ENCODE measurements around the gene HTR5A.

The HTR5A gene

DNA sequence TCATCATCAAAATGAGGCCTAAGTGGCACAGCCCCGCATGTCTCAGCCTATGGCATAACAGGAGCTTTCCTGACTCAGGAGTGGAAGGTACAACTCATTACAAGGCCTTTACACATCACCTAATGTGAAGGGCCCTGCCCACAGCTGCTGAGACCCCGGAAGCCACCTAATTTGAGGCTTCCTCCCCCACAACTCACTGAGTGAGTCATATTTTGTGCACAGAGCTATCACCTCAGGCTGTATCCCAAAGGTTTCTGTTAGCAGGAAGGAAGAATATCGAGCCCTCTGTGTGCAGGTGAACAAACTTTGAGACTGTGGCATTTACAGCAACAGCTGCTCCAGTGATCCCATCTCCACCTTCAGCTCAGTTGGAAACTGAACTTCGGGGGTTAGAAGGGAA is 20.6 kb downstream of the HTR5A start:
- DNase-seq (ENCODE audit: low read depth): no peak

GRCh38 chr7:155093596-155093995 is 23.5 kb downstream of the HTR5A start:
- DNase-seq (ENCODE audit: low read depth): no peak

DNA sequence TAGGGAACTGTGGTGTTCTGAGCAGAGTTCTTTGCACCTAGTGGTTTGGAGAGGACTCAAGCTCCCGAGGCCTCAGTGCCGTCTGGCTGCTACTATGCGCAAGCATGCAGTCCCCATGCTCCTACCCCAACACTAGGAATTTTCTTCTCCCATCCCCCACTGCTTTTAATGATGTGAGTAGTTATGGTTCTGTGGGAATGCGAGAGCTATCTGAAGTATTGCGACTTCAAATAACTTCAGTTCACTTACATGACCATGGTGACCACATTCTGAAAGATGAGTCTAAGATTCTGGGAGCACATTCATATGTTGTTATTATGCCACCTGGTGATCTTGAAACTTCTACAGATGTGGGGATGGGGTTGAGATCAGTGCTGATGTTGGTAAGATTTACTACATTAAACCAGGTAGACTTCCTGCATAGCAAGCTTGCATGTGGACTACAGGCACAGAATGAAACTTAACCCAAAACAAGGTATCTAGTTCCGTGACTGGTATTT is 24.6 kb downstream of the HTR5A start:
- DNase-seq (ENCODE audit: low read depth): no peak

DNA sequence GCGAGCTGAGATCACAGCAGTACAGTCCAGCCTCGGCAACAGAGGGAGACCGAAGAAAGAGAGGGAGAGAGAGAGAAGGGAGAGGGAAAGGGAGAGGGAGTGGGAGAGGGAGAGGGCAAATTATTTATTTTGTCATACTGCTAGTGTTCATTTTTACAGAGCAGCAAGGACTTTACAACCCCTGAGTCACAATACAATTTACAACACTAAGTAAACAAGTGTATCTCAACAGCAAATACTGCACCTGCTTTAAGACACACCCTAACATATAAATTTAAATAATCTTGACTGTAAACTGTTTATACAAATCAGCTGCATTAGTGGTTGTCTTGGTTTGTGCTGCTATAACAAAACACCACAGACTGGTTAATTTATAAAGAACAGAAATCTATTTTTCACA is 27.2 kb downstream of the HTR5A start:
- DNase-seq (ENCODE audit: low read depth): no peak

- DNase-seq (ENCODE audit: low read depth): no peak
These were observed 33.7 kb downstream of the HTR5A start for GRCh38 chr7:155103839-155104238.

GRCh38 chr7:155104913-155105312 is 34.8 kb downstream of the HTR5A start:
- no peak for DNase-seq (ENCODE audit: low read depth)

DNA sequence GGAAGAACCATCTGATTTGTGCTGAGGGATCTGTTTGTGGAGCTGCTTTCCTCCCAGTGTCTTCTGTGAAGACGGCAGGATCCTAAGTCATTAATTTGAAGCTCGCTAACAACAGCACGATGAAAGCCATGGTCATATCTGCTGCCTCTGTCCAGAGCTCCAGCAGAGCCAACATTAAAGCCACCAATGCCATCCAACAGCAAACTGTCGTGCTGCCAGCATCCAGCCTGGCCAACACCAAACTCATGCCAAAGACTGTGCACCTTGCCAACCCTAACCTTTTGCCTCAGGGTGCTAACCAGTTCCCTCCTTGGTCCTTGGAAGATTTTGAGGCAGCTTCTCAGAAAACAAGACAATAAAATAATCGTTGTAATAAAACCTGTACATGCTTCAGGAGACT is 36.2 kb downstream of the HTR5A start:
- no peak for DNase-seq (ENCODE audit: low read depth)

- DNase-seq (ENCODE audit: low read depth): no peak
These were observed 37.0 kb downstream of the HTR5A start for GRCh38 chr7:155107126-155107525.

DNA sequence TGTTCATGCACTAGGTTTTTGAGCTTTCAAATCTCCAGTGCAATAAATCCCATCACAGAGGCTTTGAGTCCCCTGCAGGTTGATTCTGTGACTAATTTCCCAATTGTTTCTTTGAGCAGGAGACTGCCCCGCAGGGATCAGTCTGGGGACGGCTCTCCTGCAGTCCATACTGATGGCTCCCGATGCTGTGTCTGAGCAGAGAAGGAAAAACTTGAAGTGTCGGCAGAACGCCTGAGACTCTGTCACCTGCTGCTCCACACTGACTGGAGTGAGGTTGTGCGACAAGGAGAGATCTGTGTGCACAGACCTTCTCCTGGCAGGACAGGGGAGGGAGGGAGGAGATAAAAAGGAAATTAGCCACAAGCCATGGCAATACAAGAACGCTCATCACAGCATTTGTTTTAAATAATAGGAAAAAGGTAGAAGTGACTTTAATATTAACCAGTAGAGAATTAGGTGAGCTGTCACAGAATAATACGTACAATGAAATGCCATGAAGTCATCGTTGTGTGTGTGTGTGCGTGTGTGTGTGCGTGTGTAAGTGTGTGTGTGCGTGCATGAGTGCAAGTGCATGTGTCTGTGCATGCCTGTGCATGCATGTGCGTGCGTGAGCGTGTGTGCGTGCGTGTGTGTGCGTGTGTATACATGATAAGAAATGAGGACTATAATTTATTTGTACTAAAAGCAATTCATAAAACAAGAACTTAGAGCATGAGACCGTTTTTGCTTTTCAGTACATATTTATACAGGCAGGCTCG is 38.2 kb downstream of the HTR5A start:
- no peak for DNase-seq (ENCODE audit: low read depth)

DNA sequence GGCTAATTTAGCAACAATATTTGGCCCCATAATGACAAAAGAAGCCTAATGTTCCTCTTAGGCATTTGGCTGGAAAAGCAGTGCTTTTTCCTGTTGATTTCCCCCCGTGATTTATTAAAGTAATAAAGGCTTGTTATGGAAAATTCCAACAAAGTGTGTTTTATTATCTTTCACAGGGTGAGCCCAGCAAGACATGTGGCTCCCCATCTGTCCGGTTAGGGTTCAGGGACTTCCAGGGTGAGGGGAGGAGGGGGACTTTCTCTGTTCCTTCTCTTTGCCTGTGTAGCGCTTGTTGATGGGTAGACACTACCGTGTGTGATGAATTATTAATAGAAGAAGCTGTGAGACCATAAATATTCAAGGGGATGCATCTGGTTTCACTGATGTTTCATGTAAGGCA is 39.0 kb downstream of the HTR5A start:
- DNase-seq (ENCODE audit: low read depth): no peak

GRCh38 chr7:155115288-155115687 is 45.2 kb downstream of the HTR5A start:
- DNase-seq (ENCODE audit: low read depth): no peak

DNA sequence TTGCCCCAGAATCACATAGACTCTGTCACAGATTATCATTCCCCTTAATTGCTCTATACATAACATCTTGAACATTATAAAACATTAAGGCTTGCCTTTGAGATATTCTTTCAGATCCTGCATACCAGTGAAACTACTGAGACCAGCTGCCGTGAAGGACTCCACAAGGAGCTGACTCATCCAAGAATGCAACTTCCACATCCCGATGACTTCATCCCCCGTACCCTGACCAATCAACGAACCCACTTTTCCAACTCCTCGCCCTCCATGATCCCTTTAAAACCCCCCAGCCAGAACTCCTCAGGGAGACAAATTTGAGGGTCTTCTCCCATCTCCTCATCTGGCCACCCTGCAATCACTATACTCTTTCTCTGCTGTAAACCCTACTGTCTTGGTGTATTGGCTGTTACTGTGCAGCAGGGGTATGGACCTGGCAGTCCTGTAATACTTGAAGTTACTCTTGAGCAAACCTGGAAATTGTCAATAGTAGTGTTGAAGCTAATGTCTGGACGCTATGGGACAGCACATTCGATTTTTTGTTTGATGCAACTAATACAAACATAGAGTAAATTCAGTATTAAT is 49.8 kb downstream of the HTR5A start:
- no peak for DNase-seq (ENCODE audit: low read depth)

DNA sequence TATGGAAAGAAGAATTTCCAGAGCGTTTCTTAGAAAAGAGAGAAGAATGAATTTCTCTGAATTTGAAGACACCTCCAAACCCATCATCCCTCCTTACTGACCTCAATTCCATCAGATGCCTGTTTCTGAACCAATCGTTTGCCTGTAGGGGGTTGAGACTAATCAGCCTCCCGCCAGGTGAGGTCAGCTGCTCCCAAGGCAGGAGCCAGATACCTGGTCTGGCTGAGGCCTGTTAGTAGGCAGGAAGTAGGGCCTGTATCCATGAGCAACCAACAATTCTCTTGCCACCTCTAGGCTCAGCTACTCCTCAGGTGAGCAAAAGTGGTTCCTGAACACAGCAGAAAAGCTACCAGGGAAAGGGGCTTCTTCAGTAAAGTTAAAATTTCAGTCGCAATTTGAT is 50.3 kb downstream of the HTR5A start:
- no peak for DNase-seq (ENCODE audit: low read depth)

DNA sequence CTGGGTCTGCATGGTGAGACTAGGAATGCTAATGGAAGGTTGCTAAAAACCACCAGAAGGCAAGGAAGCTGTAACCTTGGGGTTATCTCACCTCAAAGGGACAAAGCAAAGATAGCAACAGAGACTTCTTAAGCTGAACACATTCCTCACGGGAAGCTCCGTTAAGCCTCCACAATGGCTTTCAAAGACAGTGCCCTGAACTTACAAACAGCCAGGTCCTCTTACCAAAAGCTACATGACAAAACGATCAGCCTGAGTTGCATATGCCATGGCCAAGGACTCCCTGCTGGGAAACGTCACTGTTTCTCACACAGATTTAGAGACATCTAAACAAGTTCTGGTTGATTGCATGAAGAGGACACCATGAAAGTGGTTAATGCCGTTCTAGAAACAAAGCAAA is 52.7 kb downstream of the HTR5A start:
- DNase-seq (ENCODE audit: low read depth): no peak

DNA sequence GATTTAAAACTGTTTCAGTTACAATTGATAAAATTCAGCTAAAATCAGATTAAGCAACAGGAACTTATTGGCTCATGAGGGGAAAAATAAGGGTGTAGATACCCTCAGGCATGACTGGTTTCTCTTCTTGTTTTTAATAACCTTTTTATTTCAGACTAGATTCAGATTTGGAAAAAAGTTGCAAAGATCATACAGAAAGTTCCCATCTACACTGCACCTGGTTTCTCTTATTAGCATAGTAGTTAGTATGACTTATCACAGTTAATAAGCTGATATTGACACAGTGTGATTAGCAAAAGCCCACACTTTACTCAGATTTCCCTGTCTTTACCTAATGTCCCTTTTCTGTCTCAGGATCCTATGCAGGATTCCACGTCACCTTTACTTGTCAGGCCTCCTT is 53.3 kb downstream of the HTR5A start:
- DNase-seq (ENCODE audit: low read depth): no peak

DNA sequence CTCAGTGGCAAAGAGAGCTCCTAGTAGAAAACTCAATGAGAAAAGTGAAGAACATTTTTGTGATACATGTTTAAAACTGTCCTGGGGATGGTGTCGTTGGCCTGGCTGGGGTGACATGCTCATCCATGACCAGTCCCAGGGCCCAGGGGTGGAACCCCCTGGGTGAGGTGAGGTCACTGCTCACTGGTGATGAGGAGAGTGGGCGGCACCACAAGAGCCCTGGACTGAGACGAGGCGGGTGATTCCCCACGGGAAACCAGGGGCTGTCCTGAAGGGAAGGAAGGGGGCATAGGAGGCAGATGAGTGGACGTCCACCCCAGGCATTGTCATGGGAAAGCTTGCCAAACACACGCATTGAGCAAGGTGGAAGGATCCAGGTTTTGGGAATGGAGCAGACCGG is 54.6 kb downstream of the HTR5A start:
- DNase-seq (ENCODE audit: low read depth): no peak

DNA sequence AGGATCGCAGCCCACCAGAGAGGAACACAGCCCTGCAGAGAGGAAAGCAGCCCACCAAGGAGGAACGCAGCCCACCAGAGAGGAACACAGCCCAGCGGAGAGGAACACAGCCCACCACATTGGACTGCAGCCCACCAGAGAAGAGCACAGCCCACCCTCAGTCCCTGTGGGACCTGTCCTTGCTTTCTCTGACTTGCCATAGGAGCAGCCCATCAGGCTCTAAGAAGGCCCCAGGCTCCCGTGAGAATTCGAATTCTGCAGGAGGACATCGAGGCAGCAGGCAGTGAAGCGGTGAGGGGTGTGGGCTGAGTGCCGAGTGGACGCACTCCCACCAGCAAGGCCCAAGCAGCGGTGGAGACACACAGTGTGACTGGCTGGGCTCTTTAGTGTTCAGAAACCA is 59.1 kb downstream of the HTR5A start:
- DNase-seq (ENCODE audit: low read depth): no peak

GRCh38 chr7:155129789-155130188 is 59.7 kb downstream of the HTR5A start:
- no peak for DNase-seq (ENCODE audit: low read depth)

GRCh38 chr7:155130493-155130892 is 60.4 kb downstream of the HTR5A start:
- DNase-seq (ENCODE audit: low read depth): no peak

GRCh38 chr7:155131090-155131489 is 61.0 kb downstream of the HTR5A start:
- DNase-seq (ENCODE audit: low read depth): no peak

- DNase-seq (ENCODE audit: low read depth): no peak
These were observed 62.3 kb downstream of the HTR5A start for GRCh38 chr7:155132431-155132830.

DNA sequence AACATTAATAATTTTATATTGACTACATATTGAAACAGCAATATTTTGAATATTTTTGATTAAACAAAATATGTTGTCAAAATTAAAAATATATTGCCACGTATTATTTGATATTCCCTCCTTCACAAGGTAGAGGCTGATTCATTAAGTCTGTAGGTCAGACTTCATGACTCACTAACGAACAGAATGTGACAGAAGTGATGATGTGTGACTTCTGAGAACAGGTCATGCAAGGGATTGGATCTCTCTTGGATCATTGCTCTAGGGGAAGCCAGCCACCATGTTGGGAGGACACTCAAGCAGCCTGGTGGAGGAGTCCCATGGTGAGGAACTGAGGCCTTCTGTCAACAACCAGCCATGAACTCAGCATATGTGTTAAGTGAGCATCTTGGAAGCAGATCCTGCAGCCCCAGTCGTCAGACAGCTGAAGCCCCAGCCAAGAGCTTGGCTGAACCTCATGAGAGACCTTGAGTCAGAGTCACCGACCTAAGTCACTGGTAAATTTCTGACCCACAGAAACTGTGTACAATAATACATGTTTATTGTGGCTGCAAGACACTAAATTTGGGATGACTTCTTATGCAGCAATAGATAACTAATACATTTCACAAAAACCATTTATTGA is 66.6 kb downstream of the HTR5A start:
- no peak for DNase-seq (ENCODE audit: low read depth)
